GM18505 (cell line): ENCODE measurements around the gene FBH1.
"Not testable (repeated sequence)": the region's sequence is repeated elsewhere in the genome, so short reads cannot be mapped to it uniquely, and the experiment has no call there.

Experiments used
- ATAC-seq: cut with Tn5 transposase; IDR thresholded peaks from one replicate; pipeline ENCODE4 v1.9.1; 2021; ENCODE audit not compliant: unreplicated experiment
- POLR2A ChIP-seq: IDR thresholded peaks from 4 replicates; pipeline ENCODE4 v1.6.1; 2011; ENCODE audit warnings: borderline replicate concordance; ENCODE audit not compliant: insufficient read depth, insufficient read length; ENCODE audit errors: extremely low read depth

Gene FBH1

GRCh38 chr10:5869156-5869555, 20.9 kb upstream of the FBH1 start:
- TF ChIP-seq POLR2A: no peak
- no peak for ATAC-seq

DNA sequence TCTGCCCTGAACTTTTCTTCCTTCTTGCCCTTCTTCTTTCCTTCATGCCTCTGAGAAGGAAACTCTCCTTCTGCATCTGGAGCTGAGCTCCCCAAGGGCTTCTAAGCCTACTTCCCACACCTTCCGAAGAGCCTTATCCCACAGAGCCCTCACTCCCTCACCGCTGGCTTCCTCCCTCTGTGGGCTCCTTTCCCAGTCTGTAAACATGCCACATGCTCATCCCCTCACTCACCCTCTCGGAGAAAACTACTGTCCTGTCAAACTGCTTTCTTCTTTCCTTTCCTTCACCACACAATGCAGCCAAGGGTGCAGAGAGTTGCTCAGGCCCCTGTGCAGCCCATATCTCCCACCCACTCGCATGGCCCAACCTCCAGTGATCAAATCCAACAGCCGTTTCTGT, 18.4 kb upstream of the FBH1 start:
- TF ChIP-seq POLR2A: no peak
- no peak for ATAC-seq

DNA sequence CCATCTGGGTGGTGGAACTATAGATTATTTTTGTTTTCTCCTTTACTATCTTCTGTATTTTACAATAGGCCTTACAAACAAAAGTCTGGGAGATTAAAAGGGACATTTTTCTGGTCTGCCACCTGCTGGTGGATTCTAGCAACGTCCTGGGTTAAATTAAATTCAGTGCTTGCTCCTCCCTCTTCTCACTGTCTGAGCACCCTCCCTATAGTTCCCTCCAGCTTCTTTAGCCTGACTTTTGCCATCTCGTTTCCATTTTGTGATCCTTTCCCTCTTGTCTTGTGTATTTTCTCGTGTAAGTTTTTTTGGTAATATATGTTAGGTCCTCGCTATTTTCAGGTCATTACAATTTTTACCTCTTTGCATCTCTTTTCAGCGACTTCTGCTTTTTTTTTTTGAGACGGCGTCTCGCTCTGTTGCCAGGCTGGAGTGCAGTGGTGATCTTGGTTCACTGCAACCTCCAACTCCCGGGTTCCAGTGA, 16.5 kb upstream of the FBH1 start:
- peak; percentile 62 for ATAC-seq
- TF ChIP-seq POLR2A: no peak

DNA sequence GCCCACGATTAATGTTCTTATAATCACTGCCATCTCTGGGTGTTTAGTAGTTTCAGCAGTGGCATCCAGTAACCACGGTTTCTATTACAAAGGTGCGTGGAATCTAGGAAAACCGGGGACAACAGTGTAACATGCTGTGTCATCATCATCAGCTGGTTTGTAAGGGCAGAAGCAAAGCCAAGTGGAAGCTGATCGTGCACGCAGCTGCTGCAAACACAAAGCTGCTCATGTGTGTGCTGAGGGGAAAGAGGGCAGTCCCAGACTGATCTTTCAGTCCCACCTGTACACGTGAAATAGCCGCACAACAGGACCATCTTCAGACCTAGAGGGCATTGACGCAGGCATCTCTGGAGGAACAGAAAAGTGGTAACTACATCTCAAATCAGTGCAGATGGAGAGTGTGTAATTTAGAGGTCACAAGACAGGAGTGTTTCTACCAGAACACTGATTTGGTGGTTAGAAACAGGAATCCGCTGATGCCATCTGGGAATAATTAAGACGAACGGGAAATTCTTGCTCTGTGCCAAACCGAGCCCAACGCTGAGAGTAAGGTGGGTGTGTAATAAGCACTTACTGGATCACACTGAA, 13.8 kb upstream of the FBH1 start:
- TF ChIP-seq POLR2A: no peak
- ATAC-seq: no peak

GRCh38 chr10:5877041-5877440, 13.0 kb upstream of the FBH1 start:
- ATAC-seq: not testable (repeated sequence)

GRCh38 chr10:5882961-5883360, 7.1 kb upstream of the FBH1 start:
- ATAC-seq: no peak
- no peak for TF ChIP-seq POLR2A

GRCh38 chr10:5885619-5886018, 4.4 kb upstream of the FBH1 start:
- ATAC-seq: no peak
- no peak for TF ChIP-seq POLR2A

DNA sequence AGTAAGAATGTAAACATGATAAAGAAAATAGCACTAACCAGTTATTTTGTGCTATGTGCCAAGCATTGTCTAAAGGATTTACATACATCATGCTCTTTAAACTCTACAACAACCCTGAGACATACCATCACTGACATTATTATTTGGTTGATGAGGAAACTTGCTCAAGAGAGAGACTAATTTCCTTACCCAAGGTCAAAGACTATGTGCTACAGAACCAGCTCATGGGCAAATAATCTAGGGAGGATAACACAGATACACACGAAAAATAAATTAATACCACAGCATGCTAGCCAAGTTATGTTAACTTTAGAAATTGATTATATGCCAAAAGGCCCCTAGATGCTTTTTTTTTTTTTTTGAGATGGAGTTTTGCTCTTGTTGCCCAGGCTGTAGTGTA, 3.0 kb upstream of the FBH1 start:
- TF ChIP-seq POLR2A: no peak
- no peak for ATAC-seq

DNA sequence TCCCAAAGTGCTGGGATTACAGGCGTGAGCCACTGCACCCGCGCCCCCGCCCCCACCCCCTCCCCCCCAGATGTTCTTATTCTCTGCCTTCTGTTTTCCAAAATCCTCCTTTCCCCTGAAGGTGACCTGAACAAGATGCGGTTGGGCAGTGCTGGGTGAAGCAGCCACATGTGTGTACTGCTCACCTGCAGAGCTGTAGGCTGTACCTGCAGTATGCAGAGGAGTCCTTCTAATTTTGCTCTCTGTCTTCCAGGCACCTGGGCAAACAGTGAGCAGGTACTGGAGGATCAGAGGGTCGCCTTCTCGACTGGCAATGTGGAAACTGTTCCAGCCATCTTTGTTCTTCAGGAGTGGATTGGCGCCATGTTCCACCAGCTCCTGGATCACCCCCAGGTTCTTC, 2.4 kb upstream of the FBH1 start:
- no peak for TF ChIP-seq POLR2A
- ATAC-seq: no peak

- no peak for ATAC-seq
- TF ChIP-seq POLR2A: no peak
Observed at GRCh38 chr10:5888351-5888750, 1.7 kb upstream of the FBH1 start.

GRCh38 chr10:5888843-5889623, 1.0 kb upstream of the FBH1 start:
- TF ChIP-seq POLR2A: peak; percentile 52
- peak; percentile 31 for ATAC-seq

- ATAC-seq: no peak
- TF ChIP-seq POLR2A: no peak
Observed at GRCh38 chr10:5890452-5890915, 441 bp downstream of the FBH1 start.

- no peak for ATAC-seq
- TF ChIP-seq POLR2A: no peak
Observed at GRCh38 chr10:5891009-5891408, 966 bp downstream of the FBH1 start.

- TF ChIP-seq POLR2A: no peak
- ATAC-seq: no peak
Observed at GRCh38 chr10:5892007-5892406, 2.0 kb downstream of the FBH1 start.
